IPS-18a (cell line): ENCODE data around the gene PEX10.
"Not testable (repeated sequence)": the region's sequence is repeated elsewhere in the genome, so short reads cannot be mapped to it uniquely, and the experiment has no call there.

Experiments used
- H3K27ac ChIP-seq: one replicate; pipeline ENCODE4 v1.5.1; 2013; ENCODE audit warnings: low read length
- H3K27me3 ChIP-seq: one replicate; pipeline ENCODE4 v1.6.1; 2013; ENCODE audit warnings: mild to moderate bottlenecking, low read length; ENCODE audit not compliant: control insufficient read depth, insufficient read depth
- H3K36me3 ChIP-seq: one replicate; pipeline ENCODE4 v1.6.1; 2013; ENCODE audit warnings: low read depth, low read length; ENCODE audit not compliant: control insufficient read depth
- H3K4me1 ChIP-seq: one replicate; pipeline ENCODE4 v1.6.1; 2013; ENCODE audit warnings: low read depth, low read length; ENCODE audit not compliant: control insufficient read depth
- H3K4me3 ChIP-seq: one replicate; pipeline ENCODE4 v1.5.1; 2013; ENCODE audit warnings: low read length
- H3K9ac ChIP-seq: one replicate; pipeline ENCODE4 v1.6.1; 2013; ENCODE audit warnings: mild to moderate bottlenecking, low read length, moderate library complexity
- H3K9me3 ChIP-seq: one replicate; pipeline ENCODE4 v1.6.1; 2013; ENCODE audit warnings: low read depth, low read length; ENCODE audit not compliant: control insufficient read depth

The PEX10 gene

GRCh38 chr1:2412395-2412772, at the start of gene PEX10:
PEX10 (minus strand) TSS chr1:2412564; CDS start chr1:2412502, 62 bp downstream.
- Histone ChIP-seq H3K36me3 (peaks cover 12% of the 10 kb centered on the region), H3K4me3 (peak within 1 kb of the TSS; percentile 84), H3K9ac (peak within 1 kb of the TSS; percentile 84), H3K27ac (peak within 1 kb of the TSS; percentile 39), H3K4me1 (peaks cover 8% of the 10 kb centered on the region), H3K9me3 (no peaks in the 10 kb centered on the region), H3K27me3 (no peaks in the 10 kb centered on the region)

GRCh38 chr1:2460996-2461751, 48.8 kb upstream of the PEX10 start:
- no peak overlapping the region for H3K4me3 ChIP-seq
- H3K9ac ChIP-seq, result no peak overlapping the region
- no peaks in the 10 kb centered on the region for H3K9me3 ChIP-seq
- H3K27me3 ChIP-seq, result no peaks in the 10 kb centered on the region
- no peaks in the 10 kb centered on the region for H3K4me1 ChIP-seq
- H3K36me3 ChIP-seq, result no peaks in the 10 kb centered on the region
- H3K27ac ChIP-seq, result no peak overlapping the region

- Histone ChIP-seq H3K4me3 (no peak overlapping the region), H3K27ac (no peak overlapping the region), H3K36me3 (no peaks in the 10 kb centered on the region), H3K4me1 (no peaks in the 10 kb centered on the region), H3K9me3 (no peaks in the 10 kb centered on the region), H3K27me3 (no peaks in the 10 kb centered on the region), H3K9ac (no peak overlapping the region)
Measured at GRCh38 chr1:2460203-2460602, 47.8 kb upstream of the PEX10 start.

GRCh38 chr1:2459757-2460156, 47.4 kb upstream of the PEX10 start:
- Histone ChIP-seq H3K36me3 (no peaks in the 10 kb centered on the region), H3K27me3 (no peaks in the 10 kb centered on the region), H3K27ac (no peak overlapping the region), H3K9me3 (no peaks in the 10 kb centered on the region), H3K4me1 (no peaks in the 10 kb centered on the region), H3K4me3 (no peak overlapping the region), H3K9ac (no peak overlapping the region)

GRCh38 chr1:2459102-2459753, 46.9 kb upstream of the PEX10 start:
- not testable (repeated sequence) for H3K9ac ChIP-seq, H3K36me3 ChIP-seq, H3K27ac ChIP-seq, H3K9me3 ChIP-seq, H3K27me3 ChIP-seq, H3K4me1 ChIP-seq, H3K4me3 ChIP-seq

- Histone ChIP-seq H3K4me1 (no peaks in the 10 kb centered on the region), H3K9me3 (no peaks in the 10 kb centered on the region), H3K27me3 (no peaks in the 10 kb centered on the region), H3K36me3 (no peaks in the 10 kb centered on the region), H3K27ac (no peak overlapping the region), H3K9ac (no peak overlapping the region), H3K4me3 (no peak overlapping the region)
Measured at GRCh38 chr1:2458687-2459086, 46.3 kb upstream of the PEX10 start.

GRCh38 chr1:2457444-2457843, 45.1 kb upstream of the PEX10 start:
- no peak overlapping the region for H3K27ac ChIP-seq
- H3K9ac ChIP-seq, result no peak overlapping the region
- H3K4me3 ChIP-seq, result no peak overlapping the region
- no peaks in the 10 kb centered on the region for H3K36me3 ChIP-seq
- H3K9me3 ChIP-seq, result no peaks in the 10 kb centered on the region
- no peaks in the 10 kb centered on the region for H3K27me3 ChIP-seq
- no peaks in the 10 kb centered on the region for H3K4me1 ChIP-seq

- Histone ChIP-seq H3K9ac (no peak overlapping the region), H3K36me3 (no peaks in the 10 kb centered on the region), H3K9me3 (no peaks in the 10 kb centered on the region), H3K4me3 (no peak overlapping the region), H3K27ac (no peak overlapping the region), H3K27me3 (no peaks in the 10 kb centered on the region), H3K4me1 (no peaks in the 10 kb centered on the region)
Measured at GRCh38 chr1:2455757-2456156, 43.4 kb upstream of the PEX10 start.

- H3K4me3 ChIP-seq, result no peak overlapping the region
- no peaks in the 10 kb centered on the region for H3K36me3 ChIP-seq
- no peaks in the 10 kb centered on the region for H3K27me3 ChIP-seq
- no peaks in the 10 kb centered on the region for H3K9me3 ChIP-seq
- H3K9ac ChIP-seq, result no peak overlapping the region
- H3K27ac ChIP-seq, result no peak overlapping the region
- H3K4me1 ChIP-seq, result no peaks in the 10 kb centered on the region
Measured at GRCh38 chr1:2454227-2454626, 41.9 kb upstream of the PEX10 start.

- H3K36me3 ChIP-seq, result no peaks in the 10 kb centered on the region
- H3K27ac ChIP-seq, result no peak overlapping the region
- no peaks in the 10 kb centered on the region for H3K27me3 ChIP-seq
- H3K9me3 ChIP-seq, result no peaks in the 10 kb centered on the region
- no peak overlapping the region for H3K9ac ChIP-seq
- H3K4me1 ChIP-seq, result peaks cover under 1% of the 10 kb centered on the region
- no peak overlapping the region for H3K4me3 ChIP-seq
Measured at GRCh38 chr1:2452932-2453315, 40.6 kb upstream of the PEX10 start.

- H3K27me3 ChIP-seq, result no peaks in the 10 kb centered on the region
- H3K27ac ChIP-seq, result no peak overlapping the region
- no peaks in the 10 kb centered on the region for H3K36me3 ChIP-seq
- no peak overlapping the region for H3K4me3 ChIP-seq
- peaks cover 6% of the 10 kb centered on the region for H3K4me1 ChIP-seq
- no peak overlapping the region for H3K9ac ChIP-seq
- H3K9me3 ChIP-seq, result no peaks in the 10 kb centered on the region
Measured at GRCh38 chr1:2452201-2452931, 40.0 kb upstream of the PEX10 start.
